GM23338 (cell line): ENCODE data around the gene MAZ. TPM values are rescaled to one million over a fixed set of nuclear protein-coding genes. Genes with fewer than 3 reads are reported as not detected.

ENCODE experiments used
- ATAC-seq: fragments of 200-7000 bp; cut with Tn5 transposase; 3 replicates; pipeline ENCODE4 v1.9.1; 2020
- DNase-seq: peaks from one replicate; pipeline ENCODE4 v3.0.0-alpha.2; 2015; ENCODE audit warnings: low spot score
- H2AFZ ChIP-seq: fragments of 200-600 bp; sonication (generic); 2 replicates; pipeline ENCODE4 v1.8.0; 2016; ENCODE audit warnings: antibody characterized with exemption, mild to moderate bottlenecking, moderate library complexity
- H3F3A ChIP-seq: fragments of 200-600 bp; sonication (generic); replicated peaks from 2 replicates; pipeline ENCODE4 v1.8.0; 2017; ENCODE audit warnings: antibody characterized with exemption, mixed run types, low read depth
- H3K27ac ChIP-seq: fragments of 200-600 bp; sonication (generic); 2 replicates; pipeline ENCODE4 v1.6.1; 2016; ENCODE audit warnings: low read depth
- H3K27me3 ChIP-seq: fragments of 200-600 bp; sonication (generic); 2 replicates; pipeline ENCODE4 v1.8.0; 2016; ENCODE audit warnings: mild to moderate bottlenecking, mixed run types, moderate library complexity; ENCODE audit not compliant: insufficient read depth
- H3K36me3 ChIP-seq: fragments of 200-600 bp; sonication (generic); 2 replicates; pipeline ENCODE4 v1.8.0; 2016; ENCODE audit warnings: mild to moderate bottlenecking; ENCODE audit not compliant: insufficient read depth
- H3K4me1 ChIP-seq: fragments of 200-600 bp; sonication (generic); 2 replicates; pipeline ENCODE4 v1.8.0; 2016; ENCODE audit warnings: mild to moderate bottlenecking, moderate library complexity; ENCODE audit not compliant: insufficient read depth
- H3K4me2 ChIP-seq: fragments of 200-600 bp; sonication (generic); 2 replicates; pipeline ENCODE4 v1.7.1; 2017; ENCODE audit warnings: mixed run types
- H3K4me3 ChIP-seq: fragments of 200-600 bp; sonication (generic); 2 replicates; pipeline ENCODE4 v1.6.1; 2016; ENCODE audit warnings: mixed run types
- H3K79me2 ChIP-seq: fragments of 200-600 bp; sonication (generic); replicated peaks from 2 replicates; pipeline ENCODE4 v1.8.0; 2017; ENCODE audit warnings: mild to moderate bottlenecking; ENCODE audit not compliant: insufficient read depth
- H3K9me2 ChIP-seq: fragments of 200-600 bp; sonication (generic); 2 replicates; pipeline ENCODE4 v1.8.0; 2017; ENCODE audit not compliant: insufficient read depth
- H4K20me1 ChIP-seq: fragments of 200-600 bp; sonication (generic); replicated peaks from 2 replicates; pipeline ENCODE4 v1.8.0; 2017; ENCODE audit warnings: mild to moderate bottlenecking; ENCODE audit not compliant: insufficient read depth
- H3K27ac Mint-ChIP-seq: 2 replicates; pipeline ENCODE4 v1.8.0; 2020; ENCODE audit warnings: inconsistent platforms, mild to moderate bottlenecking, moderate library complexity, mixed read lengths
- H3K27me3 Mint-ChIP-seq: 3 replicates; pipeline ENCODE4 v1.8.0; 2022; ENCODE audit warnings: low read depth, mild to moderate bottlenecking, moderate library complexity, mixed read lengths, inconsistent platforms; ENCODE audit not compliant: insufficient read depth, poor library complexity
- H3K36me3 Mint-ChIP-seq: 3 replicates; pipeline ENCODE4 v1.8.0; 2021; ENCODE audit warnings: low read depth, mild to moderate bottlenecking, inconsistent platforms, moderate library complexity, mixed read lengths
- H3K4me1 Mint-ChIP-seq: 3 replicates; pipeline ENCODE4 v1.8.0; 2020; ENCODE audit warnings: mild to moderate bottlenecking, inconsistent platforms, mixed read lengths
- H3K4me3 Mint-ChIP-seq: 3 replicates; pipeline ENCODE4 v1.8.0; 2021; ENCODE audit warnings: moderate library complexity, mild to moderate bottlenecking, inconsistent platforms, mixed read lengths
- H3K9me3 Mint-ChIP-seq: 3 replicates; pipeline ENCODE4 v1.8.0; 2020; ENCODE audit warnings: moderate library complexity, mild to moderate bottlenecking, inconsistent platforms, mixed read lengths
- CREB1 ChIP-seq: fragments of 250-450 bp; sonication (Bioruptor Pico); IDR thresholded peaks from 2 replicates; pipeline ENCODE4 v1.5.0; 2020; ENCODE audit warnings: low read depth, mild to moderate bottlenecking, moderate library complexity
- EZH2 ChIP-seq: fragments of 200-600 bp; sonication (generic); IDR thresholded peaks from one replicate; pipeline ENCODE4 v1.8.0; 2017; ENCODE audit warnings: antibody characterized with exemption, mild to moderate bottlenecking, low read depth; ENCODE audit not compliant: unreplicated experiment
- NANOG ChIP-seq: IDR thresholded peaks from 2 replicates; pipeline ENCODE4 v1.6.1; 2016; ENCODE audit warnings: antibody characterized with exemption, borderline replicate concordance
- POLR2AphosphoS5 ChIP-seq: IDR thresholded peaks from 2 replicates; pipeline ENCODE4 v1.6.1; 2016; ENCODE audit warnings: antibody characterized with exemption, low read depth
- ZNF331 ChIP-seq: fragments of 250-450 bp; sonication (Bioruptor Pico); IDR thresholded peaks from 2 replicates; pipeline ENCODE4 v1.5.0; 2020; ENCODE audit warnings: low read depth, mild to moderate bottlenecking, moderate library complexity
- polyA plus RNA-seq: library from polyadenylated mRNA; unstranded; fragments of >200 nt; fragmentation: Nextera tagmentation; extraction: Ambion mirVana; gene quantifications from 2 replicates; pipeline ENCODE4 v1.2.1, GENCODE V29; 2016
- total RNA-seq: library from RNA; depleted of rRNA; stranded (reverse); fragments of >200 nt; shearing (Covaris generic); gene quantifications from 2 replicates; pipeline ENCODE4 v1.2.3, GENCODE V29; 2014
- TF ChIP-seq, protein P1 (sequence below), 2 experiments: fragments of 200-600 bp in 1 of 2; sonication (generic) in 1 of 2; conservative IDR thresholded peaks; 2 replicates each; pipeline versions ENCODE4 v1.5.1 to v1.6.1; 2016 to 2017; ENCODE audit warnings: antibody characterized with exemption in 2 of 2, low read depth in 2 of 2, mild to moderate bottlenecking in 2 of 2, moderate library complexity in 1 of 2
- TF ChIP-seq, protein P2 (sequence below): IDR thresholded peaks from one replicate; pipeline ENCODE4 v1.6.1; 2018; ENCODE audit warnings: antibody characterized with exemption; ENCODE audit not compliant: unreplicated experiment

MAZ gene
- total and polyA plus RNA-seq, 2 experiments from 2014 or later: 155 to 270 TPM

DNA sequence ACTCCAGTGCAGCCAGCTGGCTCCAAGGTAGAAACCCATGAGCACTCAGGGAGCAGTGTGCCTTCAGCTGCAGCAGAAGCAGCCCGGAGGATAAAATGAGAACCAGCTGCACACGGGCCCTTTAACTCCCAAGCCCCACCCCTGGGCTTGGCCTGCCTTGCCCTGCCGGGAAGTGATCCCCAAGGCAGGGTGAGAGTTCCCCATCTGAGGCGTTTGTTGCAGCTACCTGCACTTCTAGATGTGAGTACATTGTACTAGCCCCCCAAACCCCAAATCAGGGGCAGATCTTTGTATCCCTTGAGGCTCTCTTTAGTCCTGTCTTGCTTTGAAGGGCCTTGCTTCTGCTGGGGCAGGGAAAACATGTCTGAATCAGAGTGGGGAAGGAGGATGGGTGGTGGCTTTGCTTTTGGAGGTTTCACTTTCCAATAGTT lies 14.0 kb downstream of the MAZ start, which contains the start of gene MVP:
MVP (plus strand) TSS at position 192 of the 431 bp plus-strand sequence. CDS start 10,088 bp downstream, outside the sequence.
- Mint-ChIP-seq H3K4me3 (peak within 1 kb of the TSS; percentile 21; the same call in 2 of the 3 replicates), H3K9me3 (peaks cover 4% of the 10 kb centered on the region; the same call in 1 of the 3 replicates)
- TF ChIP-seq ZNF331 (CRISPR knock-in tag): no peak
- TF ChIP-seq, protein P1, sequence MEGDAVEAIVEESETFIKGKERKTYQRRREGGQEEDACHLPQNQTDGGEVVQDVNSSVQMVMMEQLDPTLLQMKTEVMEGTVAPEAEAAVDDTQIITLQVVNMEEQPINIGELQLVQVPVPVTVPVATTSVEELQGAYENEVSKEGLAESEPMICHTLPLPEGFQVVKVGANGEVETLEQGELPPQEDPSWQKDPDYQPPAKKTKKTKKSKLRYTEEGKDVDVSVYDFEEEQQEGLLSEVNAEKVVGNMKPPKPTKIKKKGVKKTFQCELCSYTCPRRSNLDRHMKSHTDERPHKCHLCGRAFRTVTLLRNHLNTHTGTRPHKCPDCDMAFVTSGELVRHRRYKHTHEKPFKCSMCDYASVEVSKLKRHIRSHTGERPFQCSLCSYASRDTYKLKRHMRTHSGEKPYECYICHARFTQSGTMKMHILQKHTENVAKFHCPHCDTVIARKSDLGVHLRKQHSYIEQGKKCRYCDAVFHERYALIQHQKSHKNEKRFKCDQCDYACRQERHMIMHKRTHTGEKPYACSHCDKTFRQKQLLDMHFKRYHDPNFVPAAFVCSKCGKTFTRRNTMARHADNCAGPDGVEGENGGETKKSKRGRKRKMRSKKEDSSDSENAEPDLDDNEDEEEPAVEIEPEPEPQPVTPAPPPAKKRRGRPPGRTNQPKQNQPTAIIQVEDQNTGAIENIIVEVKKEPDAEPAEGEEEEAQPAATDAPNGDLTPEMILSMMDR (conservative IDR thresholded peaks at IDR 0.05; ENCODE audit: low read depth in 2 of 2): no peak
- TF ChIP-seq, protein P2, sequence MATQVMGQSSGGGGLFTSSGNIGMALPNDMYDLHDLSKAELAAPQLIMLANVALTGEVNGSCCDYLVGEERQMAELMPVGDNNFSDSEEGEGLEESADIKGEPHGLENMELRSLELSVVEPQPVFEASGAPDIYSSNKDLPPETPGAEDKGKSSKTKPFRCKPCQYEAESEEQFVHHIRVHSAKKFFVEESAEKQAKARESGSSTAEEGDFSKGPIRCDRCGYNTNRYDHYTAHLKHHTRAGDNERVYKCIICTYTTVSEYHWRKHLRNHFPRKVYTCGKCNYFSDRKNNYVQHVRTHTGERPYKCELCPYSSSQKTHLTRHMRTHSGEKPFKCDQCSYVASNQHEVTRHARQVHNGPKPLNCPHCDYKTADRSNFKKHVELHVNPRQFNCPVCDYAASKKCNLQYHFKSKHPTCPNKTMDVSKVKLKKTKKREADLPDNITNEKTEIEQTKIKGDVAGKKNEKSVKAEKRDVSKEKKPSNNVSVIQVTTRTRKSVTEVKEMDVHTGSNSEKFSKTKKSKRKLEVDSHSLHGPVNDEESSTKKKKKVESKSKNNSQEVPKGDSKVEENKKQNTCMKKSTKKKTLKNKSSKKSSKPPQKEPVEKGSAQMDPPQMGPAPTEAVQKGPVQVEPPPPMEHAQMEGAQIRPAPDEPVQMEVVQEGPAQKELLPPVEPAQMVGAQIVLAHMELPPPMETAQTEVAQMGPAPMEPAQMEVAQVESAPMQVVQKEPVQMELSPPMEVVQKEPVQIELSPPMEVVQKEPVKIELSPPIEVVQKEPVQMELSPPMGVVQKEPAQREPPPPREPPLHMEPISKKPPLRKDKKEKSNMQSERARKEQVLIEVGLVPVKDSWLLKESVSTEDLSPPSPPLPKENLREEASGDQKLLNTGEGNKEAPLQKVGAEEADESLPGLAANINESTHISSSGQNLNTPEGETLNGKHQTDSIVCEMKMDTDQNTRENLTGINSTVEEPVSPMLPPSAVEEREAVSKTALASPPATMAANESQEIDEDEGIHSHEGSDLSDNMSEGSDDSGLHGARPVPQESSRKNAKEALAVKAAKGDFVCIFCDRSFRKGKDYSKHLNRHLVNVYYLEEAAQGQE: no peak

DNA sequence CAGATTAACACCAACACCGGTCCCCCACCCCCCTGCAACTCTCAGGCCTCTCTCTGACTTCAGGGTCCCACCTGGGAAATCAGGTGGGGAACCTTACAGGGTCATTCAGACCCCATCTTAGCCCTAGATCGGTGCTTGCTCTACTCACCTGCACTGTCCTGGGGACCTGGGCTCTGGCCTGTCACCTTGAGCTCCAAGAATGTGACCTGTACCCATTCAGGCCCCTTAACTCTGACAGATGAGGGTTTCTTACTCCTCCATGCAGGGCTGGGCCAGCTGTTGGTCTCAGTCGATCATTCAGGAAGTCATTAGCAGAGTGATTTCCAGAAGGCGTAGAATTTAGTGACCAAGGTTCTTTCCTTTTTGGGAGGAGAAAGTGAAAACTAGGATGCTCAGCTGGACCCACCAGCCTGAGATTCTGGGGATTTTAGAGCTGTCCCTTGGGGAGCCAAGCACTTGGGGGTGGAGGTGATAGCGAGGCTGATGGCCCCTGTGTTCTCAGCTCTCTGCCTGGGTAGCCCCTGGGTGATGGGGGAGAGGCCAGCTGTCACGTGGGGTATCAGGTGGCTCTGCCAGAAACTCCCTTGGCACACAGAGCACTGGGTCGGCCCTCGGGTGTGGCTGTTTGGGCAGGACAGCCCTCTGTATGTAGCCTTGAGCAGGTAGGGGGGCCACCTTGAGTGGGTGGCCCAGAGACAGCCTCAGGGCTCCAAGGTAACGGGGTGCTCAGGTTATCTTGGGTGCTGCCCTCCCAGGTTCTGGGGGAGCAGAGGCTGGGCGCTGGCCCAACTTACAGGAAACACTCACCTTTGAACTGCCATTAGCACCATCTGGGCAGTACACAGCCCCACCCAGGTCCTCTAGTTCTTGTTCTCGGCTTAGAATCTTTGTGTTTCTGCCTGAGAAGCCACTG lies 14.7 kb downstream of the MAZ start:
- Histone ChIP-seq H4K20me1 (peaks cover 5% of the 10 kb centered on the region; the same call in 1 of the 2 replicates), H3K79me2 (peaks cover 17% of the 10 kb centered on the region), H3K27me3 (no peaks in the 10 kb centered on the region), H3K36me3 (peaks cover 13% of the 10 kb centered on the region), H3K27ac (peak overlapping the region; percentile 55; the same call in 1 of the 2 replicates), H3F3A (peaks cover 20% of the 10 kb centered on the region; the same call in 1 of the 2 replicates), H3K4me2 (no peak overlapping the region), H3K4me1 (peaks cover 16% of the 10 kb centered on the region; the same call in 1 of the 2 replicates), H3K4me3 (no peak overlapping the region), H3K9me2 (no peaks in the 10 kb centered on the region), H2AFZ (no peak overlapping the region)
- DNase-seq (no peak), ATAC-seq (no peak)
- Mint-ChIP-seq H3K27ac (no peak overlapping the region), H3K4me1 (peaks cover 40% of the 10 kb centered on the region), H3K4me3 (no peak overlapping the region; the same call in 2 of the 3 replicates), H3K36me3 (peaks cover 35% of the 10 kb centered on the region), H3K9me3 (peaks cover under 1% of the 10 kb centered on the region; the same call in 1 of the 3 replicates), H3K27me3 (peaks cover 10% of the 10 kb centered on the region)
- no peak for TF ChIP-seq CREB1 (CRISPR knock-in tag)
- TF ChIP-seq POLR2AphosphoS5: peak; percentile 24
- TF ChIP-seq, protein P1 (conservative IDR thresholded peaks at IDR 0.05; ENCODE audit: low read depth in 2 of 2): no peak
- no peak for TF ChIP-seq NANOG
- no peak for TF ChIP-seq EZH2
- no peak for TF ChIP-seq ZNF331 (CRISPR knock-in tag)
- TF ChIP-seq, protein P2: no peak

More for the DNA sequence above, 14.0 kb downstream of the MAZ start, which contains the start of gene MVP:
- Mint-ChIP-seq H3K27me3 (peaks cover 16% of the 10 kb centered on the region), H3K36me3 (peaks cover 35% of the 10 kb centered on the region), H3K4me1 (peaks cover 34% of the 10 kb centered on the region), H3K27ac (no peak within 1 kb of the TSS)
- peaks cover 13% of the 10 kb centered on the region for H3K36me3 ChIP-seq
- H3K79me2 ChIP-seq: peaks cover 17% of the 10 kb centered on the region
- DNase-seq (no peak), ATAC-seq (no peak)
- H3K9me2 ChIP-seq: no peaks in the 10 kb centered on the region
- peak within 1 kb of the TSS; percentile 55; the same call in 1 of the 2 replicates for H3K27ac ChIP-seq
- H3K4me1 ChIP-seq: peaks cover 16% of the 10 kb centered on the region; the same call in 1 of the 2 replicates
- peaks cover 5% of the 10 kb centered on the region; the same call in 1 of the 2 replicates for H4K20me1 ChIP-seq
- H3K4me2 ChIP-seq: no peak within 1 kb of the TSS
- H2AFZ ChIP-seq: no peak within 1 kb of the TSS
- H3K4me3 ChIP-seq: no peak within 1 kb of the TSS
- H3K27me3 ChIP-seq: no peaks in the 10 kb centered on the region
- H3F3A ChIP-seq: peaks cover 21% of the 10 kb centered on the region; the same call in 1 of the 2 replicates
